GM19043 (cell line): ENCODE results near the gene ASB8.
"Not testable (repeated sequence)": the region's sequence is repeated elsewhere in the genome, so short reads cannot be mapped to it uniquely, and the experiment has no call there.

Source experiments
- ATAC-seq: cut with Tn5 transposase; IDR thresholded peaks from one replicate; pipeline ENCODE4 v1.9.1; 2021; ENCODE audit warnings: low read depth; ENCODE audit not compliant: unreplicated experiment

Gene ASB8

DNA sequence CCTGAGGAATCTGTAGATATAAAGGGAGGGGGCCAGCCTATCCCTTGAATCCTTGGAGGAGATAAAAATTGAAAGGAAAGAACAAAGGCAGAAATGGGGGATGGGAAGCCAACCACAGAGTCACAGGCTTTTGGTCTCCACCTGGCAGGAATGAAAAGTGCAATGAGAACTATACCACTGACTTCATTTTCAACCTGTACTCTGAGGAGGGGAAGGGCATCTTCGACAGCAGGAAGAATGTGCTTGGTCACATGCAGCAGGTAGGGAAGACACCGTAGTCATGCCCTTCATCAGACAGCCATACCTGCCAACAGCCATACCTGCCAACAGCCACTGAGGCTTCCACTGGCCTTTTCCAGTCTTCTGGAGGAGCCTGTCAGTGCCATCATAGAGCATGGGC lies 13.4 kb downstream of the ASB8 start:
- no peak for ATAC-seq

DNA sequence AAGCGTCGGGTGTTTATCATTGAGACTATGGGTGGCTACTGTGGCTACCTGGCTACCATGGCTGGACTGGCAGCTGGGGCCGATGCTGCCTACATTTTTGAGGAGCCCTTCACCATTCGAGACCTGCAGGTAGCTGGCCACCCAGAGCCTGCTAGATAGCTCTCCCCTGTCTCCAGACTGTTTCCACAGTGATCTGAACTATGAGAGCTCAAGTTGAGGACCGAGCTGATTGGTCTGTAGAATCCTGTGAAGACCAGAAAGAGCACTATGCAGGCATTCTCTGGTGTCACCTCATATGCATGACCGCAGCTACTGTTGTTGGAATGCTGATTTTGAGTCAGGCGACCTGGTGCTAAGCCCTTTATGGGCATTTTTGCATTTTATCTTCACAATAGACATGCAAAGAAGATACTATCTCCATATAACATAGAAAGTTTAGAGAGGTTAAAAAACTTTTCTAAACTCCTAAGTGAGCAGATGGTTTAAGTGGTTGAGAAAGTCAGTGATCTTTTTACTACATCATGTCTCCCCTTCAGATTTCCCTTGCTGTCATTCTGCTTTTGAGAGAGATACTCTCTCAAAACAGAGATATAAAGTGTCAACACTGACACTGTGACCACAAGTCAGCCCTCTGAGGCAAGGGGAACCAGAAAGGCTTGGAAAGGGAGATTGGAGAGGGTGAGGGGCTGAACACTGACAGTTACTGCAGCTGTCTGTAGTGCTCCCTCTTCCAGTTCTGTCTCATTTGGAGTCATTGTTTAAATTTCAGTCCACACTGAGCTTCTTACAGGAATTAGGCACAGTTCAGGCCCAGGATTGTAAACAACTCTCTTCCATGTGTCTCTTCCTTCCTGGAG lies 14.3 kb downstream of the ASB8 start:
- ATAC-seq, result no peak

DNA sequence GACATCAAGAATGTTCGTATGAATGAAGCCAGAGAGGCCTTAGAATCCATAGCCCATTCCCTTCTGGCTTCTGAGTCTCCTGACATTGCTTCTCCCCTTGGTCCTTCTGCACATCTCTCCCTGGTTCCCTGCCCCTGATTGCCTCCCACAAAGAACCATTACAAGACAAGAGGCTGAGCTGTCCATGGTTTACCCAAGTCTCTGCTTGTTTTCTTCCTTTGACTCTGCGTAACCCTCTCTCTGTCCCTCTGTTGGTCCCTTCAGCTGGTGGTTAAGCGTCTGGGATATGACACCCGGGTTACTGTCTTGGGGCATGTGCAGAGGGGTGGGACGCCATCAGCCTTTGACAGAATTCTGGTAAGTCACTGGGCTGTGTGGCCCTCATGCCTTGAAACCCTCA lies 22.3 kb downstream of the ASB8 start:
- no peak for ATAC-seq

DNA sequence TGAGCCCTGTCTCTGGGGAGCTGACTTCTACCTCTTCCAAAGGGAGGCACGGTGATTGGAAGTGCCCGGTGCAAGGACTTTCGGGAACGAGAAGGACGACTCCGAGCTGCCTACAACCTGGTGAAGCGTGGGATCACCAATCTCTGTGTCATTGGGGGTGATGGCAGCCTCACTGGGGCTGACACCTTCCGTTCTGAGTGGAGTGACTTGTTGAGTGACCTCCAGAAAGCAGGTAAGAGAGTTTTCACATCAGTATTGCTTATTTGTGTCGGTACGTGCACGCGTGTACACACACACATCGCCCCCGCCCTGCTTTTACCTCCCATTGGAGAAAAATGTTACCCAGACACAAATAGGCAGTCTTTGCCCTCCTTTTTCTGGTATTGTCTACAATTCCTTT lies 24.5 kb downstream of the ASB8 start:
- ATAC-seq, result no peak

DNA sequence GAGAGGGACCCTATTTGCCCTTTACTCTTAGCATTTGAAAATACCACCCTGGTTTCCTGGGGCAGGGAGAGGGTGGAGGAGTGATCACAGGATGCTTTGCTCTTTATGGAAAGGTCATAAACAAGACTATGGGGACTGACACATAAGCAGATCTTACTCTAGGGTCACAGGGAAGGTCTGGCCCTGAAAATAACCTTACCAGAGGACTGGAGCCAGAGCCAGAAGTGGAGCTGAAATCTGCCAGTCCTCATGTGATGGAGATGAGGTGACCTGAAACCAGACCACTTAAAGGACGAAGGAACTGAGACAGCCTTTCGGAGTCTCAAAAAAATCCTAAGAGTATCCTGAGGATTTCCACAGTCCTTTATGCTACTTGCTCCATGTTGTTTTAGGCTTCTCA lies 25.8 kb downstream of the ASB8 start:
- ATAC-seq, result no peak

DNA sequence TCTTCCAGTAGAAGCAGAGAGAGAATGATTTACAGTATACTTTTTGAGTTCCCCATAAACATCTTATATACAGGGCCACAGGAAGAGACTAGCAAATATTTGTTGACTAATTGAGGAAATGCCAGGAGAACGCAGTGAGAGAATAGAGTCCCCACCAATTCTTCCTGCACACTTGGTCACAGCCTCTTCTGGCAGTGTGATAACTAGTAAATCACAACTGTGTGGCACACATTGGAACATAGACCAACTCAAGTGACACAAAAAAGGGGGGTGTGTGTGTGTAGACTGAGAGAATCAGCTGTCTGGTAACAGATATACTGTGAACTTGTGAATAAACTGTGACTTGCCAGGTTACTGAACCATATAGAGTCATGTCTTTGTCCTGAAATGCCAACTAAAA lies 27.9 kb downstream of the ASB8 start:
- ATAC-seq, result no peak

DNA sequence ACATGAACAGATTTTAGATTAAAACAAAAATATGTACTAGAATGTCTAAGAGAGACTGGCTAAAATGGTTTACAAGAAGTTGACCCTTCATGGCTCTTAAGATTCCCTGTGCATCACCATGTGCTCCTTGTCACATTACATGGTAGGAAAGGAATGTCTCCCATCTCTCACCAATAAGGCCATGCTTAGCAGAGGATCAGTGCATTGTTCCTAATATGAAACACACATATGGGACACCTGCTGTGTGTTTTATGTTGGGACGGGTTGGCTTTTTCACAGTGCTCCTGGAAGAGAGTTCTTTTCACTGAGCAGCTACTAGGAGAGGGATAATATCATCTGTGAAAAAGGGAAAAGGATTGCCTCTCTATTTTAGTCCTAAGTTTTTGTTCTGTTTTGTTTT lies 28.5 kb downstream of the ASB8 start:
- ATAC-seq, result no peak

DNA sequence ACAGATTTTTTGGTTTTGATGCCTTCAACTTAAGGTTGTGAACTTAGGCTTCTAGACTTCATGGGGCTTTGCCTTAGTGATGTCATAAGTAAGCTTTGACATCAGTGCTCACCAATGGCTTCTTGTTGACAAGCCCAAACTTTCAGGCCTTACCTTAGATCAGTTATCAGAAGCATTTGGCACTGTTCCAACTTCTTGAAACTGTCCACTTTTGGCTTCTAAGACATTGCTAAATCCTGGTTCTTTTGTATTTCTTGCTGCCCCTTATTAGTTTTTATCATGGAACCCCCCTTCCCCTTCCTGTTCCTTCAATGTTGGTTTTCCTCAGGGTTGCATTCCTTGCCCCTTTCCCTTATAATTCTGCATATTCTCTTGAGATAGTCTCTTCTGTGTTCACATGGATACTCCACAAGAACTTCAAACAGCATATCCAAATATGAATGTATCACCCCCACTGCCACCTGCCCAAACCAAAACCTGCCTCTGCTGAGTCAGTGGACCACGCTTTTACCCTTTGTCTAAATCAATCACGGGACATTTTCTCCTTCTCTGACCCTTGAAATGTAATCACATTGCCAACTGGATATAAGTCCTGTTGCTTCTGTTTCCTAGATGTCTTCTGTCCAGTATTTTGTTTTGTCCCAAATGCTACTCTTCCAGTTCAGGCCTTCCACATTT lies 30.2 kb downstream of the ASB8 start:
- no peak for ATAC-seq

DNA sequence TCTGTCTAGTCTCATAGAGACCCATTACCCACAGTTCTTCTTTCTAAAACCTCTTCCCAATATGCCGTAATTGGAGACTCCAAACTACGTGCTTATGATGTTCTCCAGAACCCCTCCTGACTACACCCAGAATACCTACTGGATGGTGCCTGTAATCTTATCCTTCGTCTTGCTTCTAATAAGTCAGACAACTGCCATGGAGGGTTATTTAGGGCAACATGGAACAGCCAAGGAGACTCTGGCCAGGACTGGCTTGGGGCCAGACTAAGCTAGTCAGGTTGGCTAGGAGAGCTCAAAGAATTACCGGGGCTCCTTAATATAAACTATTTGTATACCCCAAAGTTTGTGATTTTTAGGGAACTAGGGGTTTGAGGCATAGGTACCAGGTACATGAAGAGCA lies 31.3 kb downstream of the ASB8 start:
- ATAC-seq, result no peak

DNA sequence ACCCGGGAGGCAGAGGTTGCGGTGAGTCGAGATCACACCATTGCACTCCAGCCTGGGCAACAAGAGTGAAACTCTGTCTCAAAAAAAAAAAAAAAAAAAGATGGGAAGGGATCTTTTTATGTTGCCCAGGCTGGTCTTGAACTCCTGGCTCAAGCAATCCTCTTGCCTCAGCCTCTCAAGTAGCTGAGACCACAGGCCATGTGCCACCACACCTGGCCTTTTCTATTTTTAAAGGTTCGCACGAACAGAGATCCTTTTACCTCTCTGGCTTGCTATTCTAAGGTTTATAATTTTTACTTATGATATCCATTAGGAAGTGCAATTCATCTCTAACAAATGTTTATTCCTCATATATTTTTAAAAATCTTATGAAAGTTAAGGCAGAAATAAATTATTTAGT lies 31.8 kb downstream of the ASB8 start:
- not testable (repeated sequence) for ATAC-seq

DNA sequence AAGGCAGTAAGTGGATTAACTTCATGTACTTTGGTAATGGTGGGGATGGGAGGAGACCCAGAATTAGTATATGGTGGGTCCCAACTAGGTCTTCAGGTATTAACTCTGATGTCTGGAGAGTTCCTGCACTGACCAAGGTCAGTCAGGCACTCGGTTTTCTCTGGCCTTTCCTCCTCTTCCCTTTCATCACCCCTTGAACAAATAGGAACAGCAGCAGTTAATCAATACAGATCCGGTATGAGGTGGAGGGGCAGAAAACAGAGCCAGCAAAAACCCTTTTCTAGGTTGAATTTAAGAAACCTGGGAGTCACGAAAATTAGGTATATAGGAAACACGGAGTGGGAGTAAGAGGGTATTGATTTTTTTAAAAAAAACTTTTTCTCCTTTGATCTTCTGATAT lies 34.1 kb downstream of the ASB8 start:
- ATAC-seq, result no peak

DNA sequence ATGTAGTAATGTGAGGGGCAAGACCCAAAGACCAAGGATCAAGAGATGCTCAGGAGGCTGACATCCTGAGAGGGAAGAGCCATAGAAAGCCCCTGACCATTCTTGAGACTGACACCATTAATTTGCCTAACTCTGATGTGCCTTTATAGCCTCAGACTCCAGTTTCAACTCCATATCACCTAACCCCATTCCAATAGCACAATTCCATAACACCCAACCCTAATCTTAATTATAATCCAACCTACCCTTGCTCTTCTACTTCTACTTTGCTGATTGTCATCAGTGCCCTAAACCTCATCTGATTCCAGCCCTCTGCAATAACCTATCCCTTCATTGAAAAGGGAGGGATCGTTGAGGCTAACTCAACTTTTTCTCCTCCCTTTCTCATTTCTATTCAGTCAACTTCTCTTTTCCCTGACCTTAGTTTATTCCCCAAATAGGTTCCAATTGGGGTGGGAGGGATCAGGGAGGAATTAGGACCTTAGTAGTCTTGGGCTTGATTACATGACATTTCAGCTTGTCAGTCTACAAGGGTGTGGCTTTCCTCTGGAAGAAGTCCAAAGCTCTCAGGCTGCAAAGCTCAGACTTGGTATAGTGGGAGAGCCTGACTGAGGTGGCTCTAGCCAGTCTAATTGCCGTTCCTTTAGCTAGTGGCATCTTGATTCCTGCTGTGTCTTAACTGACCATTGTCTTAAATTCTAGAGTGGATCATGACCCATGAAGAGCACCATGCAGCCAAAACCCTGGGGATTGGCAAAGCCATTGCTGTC lies 35.1 kb downstream of the ASB8 start:
- ATAC-seq, result no peak

DNA sequence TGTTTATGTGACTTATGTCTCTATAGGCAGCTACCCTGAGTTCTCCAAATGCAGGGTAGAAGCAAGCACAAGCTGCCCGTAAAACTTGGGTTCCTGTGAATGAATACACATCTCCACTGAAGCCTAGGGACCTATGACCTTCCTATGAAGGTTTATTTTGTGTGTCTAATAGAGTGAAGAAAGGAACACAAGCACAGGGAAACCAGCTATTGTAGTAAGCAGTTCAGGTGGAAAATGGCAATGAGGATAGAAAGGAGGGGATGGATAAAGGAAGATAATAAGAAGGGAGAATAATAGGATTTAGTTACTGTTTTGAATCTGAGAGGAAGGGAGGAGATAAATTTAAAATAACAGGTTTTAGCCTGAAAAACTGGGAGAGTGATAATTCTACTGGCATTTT lies 35.8 kb downstream of the ASB8 start:
- ATAC-seq, result no peak

DNA sequence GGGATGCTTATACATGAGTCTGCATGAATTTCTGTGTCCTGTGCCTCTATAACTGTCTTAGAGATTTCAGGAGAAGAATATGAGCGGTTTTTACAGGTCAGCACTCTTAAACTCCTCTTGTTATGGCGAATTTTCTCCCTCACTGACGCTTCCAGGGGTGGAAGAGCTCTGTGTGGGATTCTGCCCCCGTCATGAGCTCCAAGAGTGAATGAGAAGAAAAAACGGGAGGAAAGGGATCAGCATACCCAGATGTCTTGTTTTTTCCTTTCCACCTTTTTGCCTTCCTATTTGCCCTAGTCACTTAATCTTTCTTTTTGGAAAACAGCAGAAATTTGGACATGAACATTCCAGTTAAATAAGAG lies 37.5 kb downstream of the ASB8 start:
- ATAC-seq, result no peak

DNA sequence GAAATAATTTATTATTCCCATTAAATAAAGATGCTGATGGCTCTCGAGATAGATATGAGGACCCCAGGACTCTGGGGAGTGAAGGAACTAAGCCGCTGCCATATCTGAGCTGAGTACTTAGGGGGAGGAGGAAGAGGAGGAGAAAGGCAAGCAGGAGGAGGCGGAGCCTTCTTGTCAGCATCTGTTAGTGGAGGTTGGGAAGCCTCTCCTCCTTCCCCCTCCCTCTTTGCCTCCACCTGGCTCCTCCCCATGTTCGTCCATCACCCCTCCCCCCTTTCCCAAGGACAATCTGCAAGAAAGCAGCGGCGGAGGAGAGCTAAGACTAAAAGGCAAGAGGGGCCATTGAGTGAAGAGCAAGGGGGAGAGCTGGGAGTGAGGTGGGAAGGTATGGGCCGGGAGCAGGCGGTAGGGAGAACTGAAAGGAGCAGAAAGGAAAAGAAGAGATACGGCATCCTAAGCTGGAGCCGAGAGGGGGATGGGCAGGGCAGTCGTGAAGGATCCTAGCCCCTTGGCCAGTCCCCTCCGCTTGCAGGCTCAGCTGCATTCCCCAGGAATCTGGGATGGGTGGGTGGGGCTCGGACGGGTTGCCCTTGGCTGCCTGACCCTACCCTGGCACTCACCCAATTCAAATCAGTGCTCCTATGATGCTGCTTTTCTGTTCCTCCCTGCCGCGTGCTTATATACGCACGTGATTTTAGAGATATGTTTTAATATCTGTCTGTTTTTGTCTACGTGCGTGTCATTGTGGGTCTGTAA lies 38.1 kb downstream of the ASB8 start, which contains the start of gene PFKM:
PFKM (plus strand) TSS at position 287 of the 756 bp plus-strand sequence. CDS start 3,411 bp downstream, outside the sequence.
- ATAC-seq, result peak; percentile 100

DNA sequence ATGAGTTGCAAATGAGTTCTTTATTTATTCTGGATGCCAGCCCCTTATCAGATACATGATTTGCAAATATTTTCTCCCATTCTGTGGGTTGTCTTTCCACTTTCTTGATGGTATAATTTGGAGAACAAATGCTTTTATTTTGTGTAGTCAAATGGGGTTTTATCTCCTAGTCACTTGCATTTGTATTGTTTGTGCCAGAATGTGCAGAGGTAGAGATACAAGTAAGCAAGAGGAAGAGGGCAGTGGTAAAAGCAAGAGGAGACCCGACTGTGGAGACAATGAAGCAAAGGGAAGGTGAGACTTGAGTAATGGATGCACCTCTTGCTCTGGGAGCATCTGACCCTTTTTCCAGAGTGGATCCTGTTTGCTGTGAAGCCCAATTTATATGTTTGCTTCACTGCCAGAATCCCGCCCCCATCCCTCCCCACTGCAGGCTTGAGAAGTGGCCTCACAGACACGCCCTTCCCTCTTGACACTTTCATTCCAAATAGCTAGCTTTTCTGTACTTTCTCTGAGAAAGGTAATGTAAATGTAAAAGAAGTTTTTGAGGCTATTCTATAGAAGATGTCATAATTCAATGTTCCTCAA lies 38.9 kb downstream of the ASB8 start:
- no peak for ATAC-seq

DNA sequence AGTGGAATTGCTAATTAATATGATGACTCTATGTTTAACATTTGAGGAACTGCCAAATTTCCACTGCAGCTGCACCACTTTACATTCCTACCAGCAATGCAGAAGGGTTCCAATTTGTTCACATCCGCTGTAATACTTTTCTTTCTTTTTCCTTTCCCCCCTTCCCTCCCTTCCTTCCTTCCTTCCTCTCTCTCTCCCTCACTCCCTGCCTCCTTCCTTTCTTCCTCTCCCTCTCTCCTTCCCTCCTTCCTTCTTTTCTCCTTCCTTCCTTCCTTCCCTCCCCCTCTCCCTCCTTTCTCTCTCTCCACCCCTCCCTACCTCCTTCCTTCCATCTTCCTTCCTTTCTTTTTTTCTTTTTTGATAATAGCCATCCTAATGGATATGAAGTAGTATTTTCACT lies 41.4 kb downstream of the ASB8 start:
- ATAC-seq, result no peak

DNA sequence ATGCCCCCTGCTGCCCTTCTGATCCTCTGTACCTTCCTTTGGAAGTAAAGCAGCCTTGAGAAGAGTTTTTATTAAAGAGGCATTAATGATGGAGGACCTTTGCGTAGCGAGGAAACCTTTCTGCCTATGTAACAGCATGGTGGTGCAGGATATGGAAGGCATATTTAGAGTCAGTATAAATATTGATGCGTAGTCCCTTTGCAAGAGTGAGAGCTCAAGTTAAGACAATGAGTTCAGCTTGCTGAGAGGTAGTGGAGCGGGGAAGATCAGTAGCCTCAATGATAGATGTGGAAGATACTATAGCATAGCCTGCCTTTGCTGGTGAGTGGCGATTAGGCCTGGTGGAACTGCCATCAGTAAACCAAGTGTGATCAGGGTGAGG lies 46.0 kb downstream of the ASB8 start:
- ATAC-seq, result not testable (repeated sequence)

DNA sequence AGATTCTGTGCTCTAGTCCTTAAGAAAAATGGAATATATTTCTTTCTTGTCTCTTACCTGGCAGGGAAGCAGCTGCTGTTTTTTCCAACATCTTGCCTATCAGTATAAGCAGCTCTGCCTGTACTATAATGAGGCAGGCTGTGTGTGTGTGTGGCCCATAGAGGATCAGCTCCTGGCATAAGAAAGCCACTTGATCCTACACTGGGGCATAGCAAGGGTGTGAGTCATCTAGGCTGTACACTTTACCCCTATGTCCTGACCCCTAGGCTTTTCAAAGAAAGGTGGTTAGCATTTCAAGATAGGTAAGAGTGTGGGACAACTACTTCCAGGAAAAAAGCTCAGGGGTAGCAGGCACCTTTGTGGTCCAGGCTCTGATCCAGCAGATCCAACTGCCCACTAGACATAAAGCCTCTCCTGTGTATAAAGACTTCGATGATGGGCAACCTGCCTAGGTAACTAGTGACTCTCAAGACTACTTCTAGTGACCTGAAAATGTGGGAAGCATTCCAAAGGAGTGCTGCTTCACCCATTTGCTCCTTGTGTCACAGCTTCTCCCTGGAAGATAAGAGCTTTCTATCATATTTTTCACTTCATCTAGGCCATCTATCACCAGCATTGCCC lies 46.5 kb downstream of the ASB8 start:
- ATAC-seq, result no peak

DNA sequence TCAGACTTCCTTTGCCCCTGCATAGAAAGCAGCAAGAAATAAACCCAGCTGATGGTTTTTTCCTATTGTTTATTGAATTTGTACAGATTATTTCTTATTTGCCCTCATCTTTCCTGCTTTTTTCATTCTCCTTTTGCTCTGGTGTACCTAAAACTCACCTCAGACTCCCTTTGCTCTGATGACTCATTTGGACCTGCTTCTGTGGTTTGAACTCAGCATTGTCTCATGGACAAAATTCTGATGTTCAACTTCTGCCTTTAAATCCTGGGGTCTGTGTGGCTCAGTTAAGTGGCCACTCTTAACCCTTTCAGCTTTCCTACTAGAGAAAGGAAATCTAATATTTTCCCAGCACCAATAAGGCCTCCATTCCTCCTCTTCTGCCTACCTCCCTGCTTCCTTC lies 47.9 kb downstream of the ASB8 start:
- no peak for ATAC-seq
